ENCODE data around the gene TPGS1.

TPGS1 gene

DNA sequence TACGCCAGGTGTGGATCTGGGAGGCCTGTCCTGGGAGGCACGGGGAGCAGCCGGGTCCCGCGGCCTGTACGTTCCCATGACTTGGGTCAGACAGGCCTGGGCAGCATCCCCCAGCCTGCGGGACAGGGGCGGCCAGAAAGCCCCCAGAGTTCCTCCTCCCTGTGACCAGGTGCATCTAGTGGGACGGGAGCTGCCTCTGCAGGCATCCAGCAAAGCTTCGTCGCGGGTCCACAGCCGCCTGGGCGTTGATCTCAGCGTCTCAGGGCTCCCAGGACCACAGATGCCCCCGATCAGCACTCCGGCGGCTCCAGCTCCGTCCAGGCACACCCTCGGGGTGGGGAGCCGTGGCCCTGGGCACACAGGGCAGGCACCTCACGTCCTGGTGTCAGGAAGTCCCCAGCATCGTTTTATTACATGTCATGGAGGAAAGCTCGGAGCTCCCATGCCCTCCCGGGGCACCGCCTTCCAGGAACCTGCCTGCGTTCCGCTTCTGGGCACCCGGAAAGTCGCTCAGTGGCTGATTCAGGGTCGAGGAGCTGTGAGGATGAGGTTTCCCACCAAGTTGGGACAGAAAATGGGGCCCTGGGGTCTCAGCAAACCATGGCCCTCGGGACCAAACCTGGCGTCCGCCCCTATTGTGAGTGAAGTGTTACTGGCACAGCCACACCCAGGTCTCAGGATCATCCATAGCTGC is 35.0 kb downstream of the TPGS1 start:
- DNase-seq: no peak

DNA sequence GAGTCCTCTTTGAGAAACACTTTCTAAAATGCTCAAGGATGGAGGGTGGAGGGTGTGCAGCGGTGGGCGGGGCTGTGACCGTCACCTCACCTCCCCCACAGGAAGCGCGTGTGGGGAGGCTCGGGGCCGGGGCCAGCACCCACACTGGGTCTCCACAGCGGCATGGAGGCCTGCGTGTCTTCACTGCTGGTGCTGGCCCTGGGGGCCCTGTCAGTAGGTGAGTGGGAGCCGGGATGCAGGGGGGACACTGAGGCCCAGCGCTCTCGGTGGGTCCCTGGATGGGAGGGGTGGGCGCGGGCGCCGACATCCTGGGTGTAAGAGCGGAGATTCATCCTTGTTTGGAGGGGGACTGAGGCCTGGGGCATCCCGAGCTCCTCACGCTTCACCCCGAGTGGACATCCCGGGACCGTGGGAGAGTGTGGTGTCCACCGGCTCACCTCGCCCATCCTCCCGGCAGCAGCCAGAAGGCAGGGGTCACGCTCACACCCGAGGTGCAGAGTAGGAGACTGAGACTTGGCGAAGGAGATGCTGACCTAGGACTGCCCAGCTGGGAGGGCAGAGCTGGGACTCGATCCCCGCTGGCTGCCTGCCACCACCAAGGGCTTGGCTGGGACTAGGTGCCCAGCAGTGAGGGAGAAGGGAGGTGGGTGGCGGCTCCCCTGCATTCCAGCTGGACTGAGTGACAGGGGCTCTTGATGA is 36.8 kb downstream of the TPGS1 start, which contains the start of gene GZMM:
Gene GZMM, plus strand, starts transcription at position 144 of the 699 bp plus-strand sequence. Its CDS starts 19 bp downstream, at position 163.
- DNase-seq: peak; percentile 78

DNA sequence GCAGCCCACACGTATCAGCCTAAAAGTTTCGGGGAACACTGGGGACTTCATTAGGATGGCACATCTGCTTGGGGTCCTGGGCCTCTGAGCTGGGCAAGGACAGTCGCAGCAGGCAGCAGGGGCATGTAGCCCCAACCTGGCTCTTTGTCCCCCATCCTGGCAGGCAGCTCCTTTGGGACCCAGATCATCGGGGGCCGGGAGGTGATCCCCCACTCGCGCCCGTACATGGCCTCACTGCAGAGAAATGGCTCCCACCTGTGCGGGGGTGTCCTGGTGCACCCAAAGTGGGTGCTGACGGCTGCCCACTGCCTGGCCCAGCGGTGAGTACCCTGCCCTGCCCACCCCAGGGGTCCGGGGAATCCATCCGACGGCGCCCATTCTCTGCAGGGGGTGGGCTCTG is 39.8 kb downstream of the TPGS1 start:
- DNase-seq: no peak

DNA sequence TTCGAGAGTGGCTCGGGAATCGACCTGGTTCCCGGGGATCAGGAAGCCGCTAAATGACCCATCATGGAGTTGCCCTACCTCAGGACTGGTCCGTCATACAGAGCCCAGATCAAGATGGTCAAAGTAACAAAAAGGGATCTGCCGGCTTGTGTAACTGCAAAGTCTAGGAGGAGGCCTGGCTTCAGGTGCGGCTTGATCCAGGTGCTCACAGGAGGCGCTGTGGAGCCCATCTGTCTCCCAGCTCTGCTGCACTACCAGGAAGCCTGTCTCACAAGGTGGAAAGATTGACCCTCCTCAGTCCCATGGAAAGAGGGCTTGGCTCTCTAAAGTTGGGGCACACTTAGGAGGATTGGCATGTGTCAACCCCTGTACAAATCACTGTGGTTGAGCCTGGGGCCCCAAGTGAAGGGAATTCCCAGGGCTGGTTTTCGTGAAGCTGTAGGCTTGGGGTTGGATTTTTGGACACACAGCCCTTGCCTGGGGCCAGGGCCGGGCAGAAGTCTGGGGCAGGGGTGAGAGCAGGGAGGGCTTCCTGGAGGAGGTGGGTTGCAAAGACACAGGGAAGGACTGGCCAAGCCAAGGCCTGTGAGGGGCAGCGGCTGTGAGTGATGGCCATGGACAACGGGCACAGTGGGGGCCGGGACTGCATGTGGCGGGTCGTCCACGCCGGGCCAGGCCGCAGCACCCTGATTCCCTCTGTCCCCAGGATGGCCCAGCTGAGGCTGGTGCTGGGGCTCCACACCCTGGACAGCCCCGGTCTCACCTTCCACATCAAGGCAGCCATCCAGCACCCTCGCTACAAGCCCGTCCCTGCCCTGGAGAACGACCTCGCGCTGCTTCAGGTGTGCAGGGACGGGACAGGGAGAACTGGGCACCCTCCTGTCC is 40.8 kb downstream of the TPGS1 start:
- DNase-seq: no peak

DNA sequence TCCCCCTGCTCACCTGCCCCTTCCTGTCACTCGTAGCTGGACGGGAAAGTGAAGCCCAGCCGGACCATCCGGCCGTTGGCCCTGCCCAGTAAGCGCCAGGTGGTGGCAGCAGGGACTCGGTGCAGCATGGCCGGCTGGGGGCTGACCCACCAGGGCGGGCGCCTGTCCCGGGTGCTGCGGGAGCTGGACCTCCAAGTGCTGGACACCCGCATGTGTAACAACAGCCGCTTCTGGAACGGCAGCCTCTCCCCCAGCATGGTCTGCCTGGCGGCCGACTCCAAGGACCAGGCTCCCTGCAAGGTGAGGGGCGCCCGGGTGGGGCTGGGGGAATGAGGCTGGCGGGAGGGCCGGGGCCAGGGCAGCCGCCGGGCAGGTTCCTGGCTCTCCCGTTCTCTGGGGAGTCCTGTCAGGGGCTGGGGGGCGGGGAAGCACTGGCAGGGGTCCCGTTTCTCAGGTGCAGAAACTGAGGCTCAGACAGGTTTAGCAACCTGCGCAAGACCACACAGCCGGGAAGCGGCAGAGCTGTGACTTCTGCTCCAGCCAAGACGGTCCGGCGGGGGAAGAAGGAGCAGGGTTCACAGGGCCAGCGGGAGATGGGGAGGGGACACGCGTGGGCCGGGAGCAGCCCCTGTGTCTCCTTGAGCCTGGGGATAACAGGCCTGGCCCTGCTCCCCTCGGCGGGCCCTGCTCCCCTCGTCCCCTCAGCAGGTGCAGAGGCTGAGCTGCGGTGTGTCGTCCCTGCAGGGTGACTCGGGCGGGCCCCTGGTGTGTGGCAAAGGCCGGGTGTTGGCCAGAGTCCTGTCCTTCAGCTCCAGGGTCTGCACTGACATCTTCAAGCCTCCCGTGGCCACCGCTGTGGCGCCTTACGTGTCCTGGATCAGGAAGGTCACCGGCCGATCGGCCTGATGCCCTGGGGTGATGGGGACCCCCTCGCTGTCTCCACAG is 41.9 kb downstream of the TPGS1 start:
- DNase-seq: no peak

DNA sequence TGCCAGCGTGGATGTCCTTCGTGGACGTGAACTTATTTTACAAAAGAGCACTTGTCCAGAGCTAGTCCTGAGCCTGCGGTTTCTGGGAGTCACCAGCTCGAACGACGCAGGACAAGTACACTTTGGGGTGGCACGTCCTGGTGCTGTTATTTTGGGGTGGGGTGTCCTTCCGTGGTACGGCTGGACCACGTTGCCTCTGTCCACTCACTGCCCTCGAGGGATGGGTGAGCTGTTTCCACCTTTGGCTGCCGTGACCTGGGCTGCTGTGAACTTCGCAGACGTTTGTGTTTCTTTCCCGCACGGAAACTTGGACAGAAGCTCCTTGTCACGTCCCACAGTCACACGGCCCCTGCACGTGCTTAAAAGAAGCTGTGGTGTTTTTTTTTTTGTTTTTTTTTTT is 47.5 kb downstream of the TPGS1 start:
- no peak for DNase-seq

DNA sequence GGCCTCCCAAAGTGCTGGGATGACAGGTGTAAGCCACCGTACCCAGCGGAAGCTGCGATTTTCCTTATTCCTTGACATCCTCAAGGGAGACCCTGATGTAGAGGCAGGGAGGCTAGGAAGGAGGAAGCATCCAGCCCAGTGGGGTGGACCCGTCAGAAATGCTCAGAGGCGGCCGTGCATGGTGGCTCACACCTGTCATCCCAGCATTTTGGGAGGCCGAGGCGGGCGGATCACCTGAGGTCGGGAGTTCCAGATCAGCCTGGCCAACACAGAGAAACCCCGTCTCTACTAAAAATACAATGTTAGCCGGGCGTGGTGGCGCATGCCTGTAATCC is 48.1 kb downstream of the TPGS1 start:
- DNase-seq: no peak

DNA sequence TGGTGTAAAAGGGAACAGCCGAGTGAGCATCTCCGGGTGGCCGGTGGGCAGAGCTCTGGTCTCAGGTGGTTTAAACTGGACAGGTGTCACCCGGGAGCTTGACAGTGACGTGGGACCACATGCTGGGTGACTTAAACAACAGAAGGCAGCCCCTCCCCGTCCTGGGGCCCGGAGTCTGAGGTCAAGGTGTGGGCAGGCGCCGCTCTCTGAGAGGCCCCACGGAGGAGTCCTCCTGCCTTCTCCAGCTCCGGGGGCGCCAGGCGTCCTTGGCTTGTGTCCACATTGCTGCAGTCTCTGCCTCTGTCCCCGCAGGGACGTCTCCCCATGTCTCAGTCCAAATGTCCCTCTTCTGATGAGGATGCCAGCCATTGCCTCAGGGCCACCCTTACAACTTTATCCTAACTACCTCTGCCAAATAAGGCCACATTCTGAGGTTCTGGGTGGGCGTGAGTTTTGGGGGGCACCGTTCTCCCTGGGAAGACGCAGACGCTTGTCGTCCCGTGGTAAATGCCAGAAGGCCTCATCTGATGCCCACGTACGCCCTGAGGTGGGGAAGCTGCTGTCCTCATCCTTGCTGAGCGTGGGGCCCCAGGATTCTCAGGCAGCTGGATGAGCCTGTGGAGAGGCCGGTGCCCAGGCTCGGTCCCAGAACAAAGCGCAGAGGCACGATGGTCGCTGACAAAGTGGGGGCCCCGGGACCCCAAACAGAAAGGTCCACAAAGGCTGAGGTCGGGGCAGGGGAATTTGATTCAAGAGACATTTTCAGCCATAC is 49.5 kb downstream of the TPGS1 start:
- no peak for DNase-seq

DNA sequence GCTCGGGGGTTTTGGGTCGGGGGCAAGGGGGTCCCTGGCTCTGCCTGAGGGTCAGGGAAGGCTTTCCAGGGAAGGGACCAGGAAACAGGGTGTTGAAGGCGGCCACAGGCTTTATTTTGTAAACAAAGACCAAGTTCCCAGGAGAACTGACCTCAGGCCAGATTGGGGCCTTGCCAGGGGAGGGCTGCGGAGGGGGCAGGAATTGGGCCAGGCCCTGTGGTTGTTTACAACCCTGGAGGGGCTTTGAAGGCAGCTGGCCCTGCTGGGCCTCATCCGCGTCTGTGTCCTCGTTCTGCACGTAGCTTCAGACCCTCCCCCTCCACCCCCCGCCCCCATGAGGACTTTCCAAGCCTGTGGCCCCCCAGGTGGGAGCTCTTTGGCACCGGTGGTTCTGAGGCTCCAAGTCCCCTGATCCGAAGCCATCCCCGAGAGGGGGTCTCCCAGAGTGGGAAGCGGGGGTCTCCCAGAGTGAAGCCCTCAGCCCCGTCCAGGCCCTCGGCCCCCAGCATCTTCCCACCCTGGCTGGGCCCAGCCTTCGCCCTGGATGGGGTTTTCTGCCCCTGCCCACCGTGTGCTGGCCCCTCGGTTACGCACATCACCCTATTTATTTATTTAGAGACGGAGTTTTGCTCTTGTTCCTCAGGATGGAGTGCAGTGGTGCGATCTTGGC is 51.6 kb downstream of the TPGS1 start:
- no peak for DNase-seq

DNA sequence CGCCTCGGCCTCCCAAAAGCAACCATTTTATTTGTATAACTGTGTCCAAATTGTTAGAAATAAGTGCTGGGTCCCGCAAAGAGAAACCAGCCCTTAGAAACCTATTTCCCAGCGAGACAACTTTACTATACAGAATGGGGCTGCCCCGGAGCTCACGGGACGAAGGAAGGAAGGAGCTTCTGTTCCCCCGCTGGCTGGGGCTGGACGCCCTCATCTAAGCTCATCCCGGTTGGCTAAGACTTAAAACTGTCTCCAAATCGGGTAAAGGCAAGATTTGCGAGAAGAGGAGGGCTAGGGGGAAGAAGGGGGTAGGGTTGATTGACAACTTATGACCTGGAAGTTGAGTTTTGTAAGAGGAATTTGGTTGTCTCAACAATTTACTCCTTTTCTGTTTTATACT is 52.8 kb downstream of the TPGS1 start:
- no peak for DNase-seq

DNA sequence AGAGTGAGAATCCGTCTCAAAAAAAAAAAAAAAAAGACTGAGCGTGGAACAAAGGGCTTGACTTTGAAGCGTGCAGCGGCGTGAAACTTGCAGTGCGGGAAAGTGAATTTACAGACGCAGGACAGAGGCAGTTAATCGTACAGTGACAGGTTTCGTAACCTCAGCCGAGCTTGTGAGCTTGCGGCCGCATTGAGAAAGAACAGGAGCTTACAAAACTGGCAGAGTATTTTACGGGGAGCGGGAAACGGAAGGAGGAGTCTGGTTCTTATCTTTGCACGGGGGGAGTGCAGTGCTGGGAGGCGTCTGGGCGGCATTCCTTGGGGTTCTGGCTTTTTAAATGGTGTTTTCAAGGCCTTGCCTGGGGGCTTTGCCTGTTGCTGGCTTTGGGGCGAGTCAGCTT is 59.1 kb downstream of the TPGS1 start:
- DNase-seq: no peak

DNA sequence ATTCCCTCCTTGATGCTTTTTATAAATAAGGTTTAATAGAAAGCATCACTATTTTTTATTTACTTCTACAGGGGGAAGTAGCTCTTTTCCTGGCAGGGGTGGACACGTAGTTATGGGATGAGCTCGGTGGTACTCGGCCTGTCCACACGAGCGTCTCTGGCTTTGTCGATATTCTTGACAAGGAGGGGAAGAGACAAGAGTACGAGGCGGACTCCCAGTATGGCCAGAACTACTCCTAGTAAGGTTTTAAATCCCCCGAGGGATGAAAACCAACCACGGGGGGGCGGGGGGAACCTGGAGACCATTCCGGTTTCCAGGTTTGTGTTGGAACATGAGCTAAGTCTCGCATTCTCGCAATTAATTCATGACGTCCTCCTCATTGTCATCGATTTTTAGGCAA is 59.5 kb downstream of the TPGS1 start:
- no peak for DNase-seq

DNA sequence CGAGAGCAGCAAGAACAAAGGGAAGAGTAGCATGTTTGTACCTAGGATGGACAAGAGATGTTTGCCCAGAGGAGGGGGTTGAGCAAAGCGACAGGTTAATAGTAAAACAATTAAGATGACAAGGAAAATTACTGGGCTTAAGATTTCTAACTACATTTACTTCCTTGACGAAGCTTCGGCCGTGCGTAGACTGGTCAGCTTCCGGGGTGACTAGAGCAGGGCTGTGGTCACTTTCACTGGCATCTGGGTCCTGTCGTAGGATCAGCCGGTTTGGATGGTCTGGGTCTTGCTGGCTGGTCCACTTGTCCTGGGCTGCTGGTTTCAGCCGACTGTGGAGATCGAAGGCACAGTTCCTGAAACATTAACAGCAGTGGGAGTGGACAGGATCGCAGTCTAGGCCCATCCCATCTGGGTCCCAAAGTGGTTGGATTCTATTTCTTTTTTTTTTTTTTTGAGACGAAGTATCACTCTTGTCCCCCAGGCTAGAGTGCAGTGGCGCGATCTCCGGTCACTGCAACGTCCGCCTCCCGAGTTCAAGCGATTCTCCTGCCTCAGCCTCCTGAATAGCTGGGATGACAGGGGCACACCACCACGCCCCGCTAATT is 60.1 kb downstream of the TPGS1 start:
- no peak for DNase-seq
